Tibial artery (tissue), 4 donors: ENCODE results near the gene CELSR2.

Source experiments
- DNase-seq, 2 donors: peaks; one replicate each; pipeline ENCODE4 v3.0.0-alpha.2; 2019
- H3K27ac ChIP-seq, 2 donors: fragments of 200-600 bp; sonication (generic) in 1 of 2; 1 replicate in 1 of 2; 2 replicates in 1 of 2; pipeline ENCODE4 v1.5.1; 2018 to 2019; ENCODE audit warnings: mild to moderate bottlenecking in 1 of 2
- H3K27me3 ChIP-seq, 2 donors: fragments of 200-600 bp; sonication (generic) in 1 of 2; one replicate each; pipeline versions ENCODE4 v1.5.1 to v1.6.0; 2016 to 2019
- H3K36me3 ChIP-seq, 3 donors: fragments of 200-600 bp; sonication (generic) in 2 of 3; one replicate each; pipeline ENCODE4 v1.5.1; 2016 to 2019; ENCODE audit warnings: mild to moderate bottlenecking in 2 of 3
- H3K4me1 ChIP-seq, 4 donors: fragments of 200-600 bp; sonication (generic) in 2 of 4; 1 replicate in 3 of 4; 2 replicates in 1 of 4; pipeline ENCODE4 v1.5.1; 2016 to 2019
- H3K4me3 ChIP-seq, 2 donors: fragments of 200-600 bp; sonication (generic) in 1 of 2; 1 replicate in 1 of 2; 2 replicates in 1 of 2; pipeline ENCODE4 v1.5.1; 2018 to 2019; ENCODE audit warnings: mild to moderate bottlenecking in 2 of 2
- H3K9me3 ChIP-seq, 3 donors: fragments of 200-600 bp; sonication (generic) in 1 of 3; one replicate each; pipeline ENCODE4 v1.5.1; 2016 to 2019
- intact Hi-C: fragments of 100-400 bp; cut with DNase I; formaldehyde crosslinking; loops from one replicate; pipeline ENCODE4 v1.15.0; 2023; ENCODE audit warnings: low total_unique reads
- TF ChIP-seq, protein P1 (sequence below), 2 experiments: fragments of 200-600 bp in 1 of 2; fragments of 450-650 bp in 1 of 2; IDR thresholded peaks; one replicate each; pipeline ENCODE4 v1.5.1; 2017 to 2019; ENCODE audit warnings: antibody characterized with exemption in 2 of 2, mild to moderate bottlenecking in 1 of 2, moderate library complexity in 1 of 2

CELSR2 gene

DNA sequence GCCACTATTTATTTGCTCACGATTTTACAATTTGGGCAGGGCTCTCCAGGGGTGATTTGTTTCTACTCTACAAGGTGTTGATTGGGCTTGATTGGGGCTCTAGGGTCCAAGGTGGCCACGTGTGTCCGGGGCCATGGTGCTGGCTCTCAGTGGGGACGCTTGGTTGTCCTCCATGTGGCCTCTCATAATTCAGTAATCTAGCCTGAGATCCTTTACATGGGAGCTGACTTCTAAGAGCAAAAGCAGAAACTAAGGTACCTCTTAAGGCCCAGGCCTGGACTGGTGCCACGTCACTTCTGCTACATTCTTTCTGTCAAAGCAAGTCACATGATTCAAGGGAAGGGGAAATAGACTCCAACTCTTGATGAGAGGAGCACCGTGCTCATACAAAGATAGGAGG is 41.7 kb downstream of the CELSR2 start:
- DNase-seq = no peak
- no peaks in the 10 kb centered on the region for H3K27me3 ChIP-seq
- intact Hi-C loops = no loop called here
- TF ChIP-seq, protein P1, sequence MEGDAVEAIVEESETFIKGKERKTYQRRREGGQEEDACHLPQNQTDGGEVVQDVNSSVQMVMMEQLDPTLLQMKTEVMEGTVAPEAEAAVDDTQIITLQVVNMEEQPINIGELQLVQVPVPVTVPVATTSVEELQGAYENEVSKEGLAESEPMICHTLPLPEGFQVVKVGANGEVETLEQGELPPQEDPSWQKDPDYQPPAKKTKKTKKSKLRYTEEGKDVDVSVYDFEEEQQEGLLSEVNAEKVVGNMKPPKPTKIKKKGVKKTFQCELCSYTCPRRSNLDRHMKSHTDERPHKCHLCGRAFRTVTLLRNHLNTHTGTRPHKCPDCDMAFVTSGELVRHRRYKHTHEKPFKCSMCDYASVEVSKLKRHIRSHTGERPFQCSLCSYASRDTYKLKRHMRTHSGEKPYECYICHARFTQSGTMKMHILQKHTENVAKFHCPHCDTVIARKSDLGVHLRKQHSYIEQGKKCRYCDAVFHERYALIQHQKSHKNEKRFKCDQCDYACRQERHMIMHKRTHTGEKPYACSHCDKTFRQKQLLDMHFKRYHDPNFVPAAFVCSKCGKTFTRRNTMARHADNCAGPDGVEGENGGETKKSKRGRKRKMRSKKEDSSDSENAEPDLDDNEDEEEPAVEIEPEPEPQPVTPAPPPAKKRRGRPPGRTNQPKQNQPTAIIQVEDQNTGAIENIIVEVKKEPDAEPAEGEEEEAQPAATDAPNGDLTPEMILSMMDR (IDR thresholded peaks at IDR 0.05) = no peak
- no peak overlapping the region for H3K4me3 ChIP-seq
- H3K9me3 ChIP-seq = no peaks in the 10 kb centered on the region
- no peaks in the 10 kb centered on the region for H3K4me1 ChIP-seq
- H3K36me3 ChIP-seq = no peaks in the 10 kb centered on the region
- no peak overlapping the region for H3K27ac ChIP-seq

DNA sequence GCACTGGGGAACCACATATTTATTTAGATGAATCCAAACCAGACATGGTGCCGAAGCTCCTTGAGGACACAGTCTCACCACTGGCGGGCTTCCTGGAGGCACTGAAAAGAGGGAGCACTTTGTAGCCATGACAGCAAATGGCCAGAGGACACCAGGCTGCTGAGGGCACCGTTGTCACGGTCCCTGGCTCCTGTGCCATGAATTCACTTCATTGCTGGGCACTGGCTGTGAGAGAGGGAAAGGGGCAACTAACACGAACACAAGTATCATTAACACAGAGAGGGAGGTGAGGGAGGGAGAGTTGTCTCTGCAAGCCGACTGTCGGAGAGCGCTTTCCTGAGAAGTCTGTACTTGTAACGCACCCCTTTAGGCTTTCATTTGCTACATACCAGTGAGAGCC is 43.0 kb downstream of the CELSR2 start:
- Histone ChIP-seq H3K27me3 (no peaks in the 10 kb centered on the region), H3K36me3 (no peaks in the 10 kb centered on the region), H3K9me3 (no peaks in the 10 kb centered on the region), H3K4me1 (no peaks in the 10 kb centered on the region), H3K4me3 (no peak overlapping the region), H3K27ac (no peak overlapping the region)
- intact Hi-C loops = no loop called here
- no peak for DNase-seq
- TF ChIP-seq, protein P1 (IDR thresholded peaks at IDR 0.05) = no peak

DNA sequence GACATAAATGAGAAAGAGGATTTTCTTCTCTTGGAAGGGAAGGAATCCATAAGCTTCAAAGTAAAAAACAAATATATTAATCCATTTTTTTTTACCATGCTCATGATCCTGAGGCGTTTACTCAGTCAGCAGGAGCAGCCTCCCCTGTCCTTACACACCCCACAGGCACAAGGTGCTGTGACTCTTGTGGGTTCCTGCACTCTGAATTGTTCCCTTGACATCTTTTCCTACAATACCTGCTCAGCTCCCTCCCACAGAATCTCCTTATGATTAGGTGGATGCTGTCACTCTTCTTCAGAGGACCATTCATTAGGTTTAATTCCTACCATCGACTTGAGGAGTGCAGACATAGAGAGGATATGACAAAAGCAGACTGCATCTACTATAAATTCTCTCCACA is 43.7 kb downstream of the CELSR2 start:
- no peaks in the 10 kb centered on the region for H3K27me3 ChIP-seq
- no peak for DNase-seq
- TF ChIP-seq, protein P1 (IDR thresholded peaks at IDR 0.05) = no peak
- H3K36me3 ChIP-seq = no peaks in the 10 kb centered on the region
- intact Hi-C loops = no loop called here
- H3K27ac ChIP-seq = no peak overlapping the region
- no peaks in the 10 kb centered on the region for H3K9me3 ChIP-seq
- peaks cover 0 to 2% (median under 1%) of the 10 kb centered on the region in 4 donors for H3K4me1 ChIP-seq
- no peak overlapping the region for H3K4me3 ChIP-seq

DNA sequence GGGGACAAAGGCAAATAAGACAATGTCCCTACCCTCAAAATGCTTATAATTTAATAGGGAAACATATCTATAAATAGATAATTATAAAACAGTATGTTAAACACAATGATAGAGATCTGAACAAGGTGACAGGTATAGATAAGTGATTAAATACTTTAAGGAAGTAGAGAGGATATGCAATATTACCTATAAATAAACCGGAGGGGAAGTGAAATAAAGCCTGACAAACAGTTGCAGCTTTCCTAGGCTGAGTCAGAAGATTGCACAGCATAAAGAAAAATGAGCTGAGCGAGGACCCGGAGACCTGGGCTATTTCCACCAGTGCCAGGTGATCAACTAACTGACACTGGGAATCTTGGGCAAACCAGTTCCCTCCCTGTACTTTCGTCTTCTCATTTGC is 45.1 kb downstream of the CELSR2 start:
- Histone ChIP-seq H3K9me3 (no peaks in the 10 kb centered on the region), H3K27ac (no peak overlapping the region), H3K27me3 (no peaks in the 10 kb centered on the region), H3K4me1 (peaks cover 0 to 16% (median 13%) of the 10 kb centered on the region in 4 donors), H3K4me3 (no peak overlapping the region), H3K36me3 (no peaks in the 10 kb centered on the region)
- intact Hi-C loops = no loop called here
- TF ChIP-seq, protein P1 (IDR thresholded peaks at IDR 0.05) = no peak
- DNase-seq = no peak

DNA sequence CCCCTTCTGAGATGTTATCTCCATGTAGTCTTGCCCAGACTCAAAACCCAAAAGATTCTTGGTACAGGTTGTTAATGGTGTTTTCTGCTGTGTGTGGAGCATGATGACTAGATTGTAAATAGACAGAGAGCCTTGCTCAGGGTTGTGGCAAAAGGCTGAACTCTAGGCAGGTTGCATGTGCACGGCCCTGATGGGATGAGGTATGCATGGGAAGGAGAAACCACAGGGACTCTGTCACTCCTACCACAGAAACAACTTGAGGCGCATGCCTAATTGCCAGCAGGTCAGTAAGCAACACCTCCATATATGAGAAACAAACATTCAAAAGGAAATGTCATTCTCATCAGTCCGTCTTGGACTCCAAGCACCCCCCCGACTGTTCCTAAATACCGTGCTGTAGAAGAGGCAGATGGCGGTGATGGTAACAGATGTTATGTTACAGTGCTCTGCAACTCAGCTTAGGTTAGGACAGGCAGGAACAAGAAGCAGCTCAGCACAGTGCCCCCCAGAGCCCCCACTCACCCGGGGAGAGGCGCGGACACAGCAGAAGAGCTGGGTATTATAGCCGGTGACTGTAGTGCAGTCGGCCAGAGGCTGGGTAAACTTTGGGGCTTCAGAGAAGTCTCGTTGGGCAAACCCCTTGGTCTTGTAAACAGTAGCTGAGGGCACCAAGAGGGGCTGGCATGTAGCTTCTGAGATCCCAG is 46.5 kb downstream of the CELSR2 start:
- DNase-seq = no peak
- intact Hi-C loops = no loop called here
- H3K4me3 ChIP-seq = no peak overlapping the region
- H3K27me3 ChIP-seq = no peaks in the 10 kb centered on the region
- no peaks in the 10 kb centered on the region for H3K9me3 ChIP-seq
- peaks cover 0 to 25% (median 17%) of the 10 kb centered on the region in 4 donors for H3K4me1 ChIP-seq
- TF ChIP-seq, protein P1 (IDR thresholded peaks at IDR 0.05) = no peak
- H3K36me3 ChIP-seq = no peaks in the 10 kb centered on the region
- H3K27ac ChIP-seq = no peak overlapping the region
